Testis (tissue), 3 donors: ENCODE results near the gene MTA1. TPM values are rescaled to one million over a fixed set of nuclear protein-coding genes. Genes with fewer than 3 reads are reported as not detected.

ENCODE experiments used
- DNase-seq: peaks from one replicate; pipeline ENCODE4 v3.0.0-alpha.2; 2019
- H3K27ac ChIP-seq, 2 donors: fragments of 200-600 bp; sonication (generic); one replicate each; pipeline ENCODE4 v1.5.1; 2019
- H3K27me3 ChIP-seq: fragments of 200-600 bp; sonication (generic); one replicate; pipeline ENCODE4 v1.5.1; 2019
- H3K36me3 ChIP-seq: fragments of 200-600 bp; sonication (generic); one replicate; pipeline ENCODE4 v1.5.1; 2017; ENCODE audit warnings: low read depth; ENCODE audit errors: missing control alignments
- H3K4me1 ChIP-seq: fragments of 200-600 bp; sonication (generic); one replicate; pipeline ENCODE4 v1.5.1; 2019
- H3K4me3 ChIP-seq, 2 donors: fragments of 200-600 bp; sonication (generic); one replicate each; pipeline ENCODE4 v1.5.1; 2017 to 2019
- H3K9me3 ChIP-seq: fragments of 200-600 bp; sonication (generic); one replicate; pipeline ENCODE4 v1.5.1; 2017
- POLR2A ChIP-seq: fragments of 450-650 bp; IDR thresholded peaks from one replicate; pipeline ENCODE4 v1.6.1; 2017; ENCODE audit warnings: antibody characterized with exemption, mild to moderate bottlenecking, moderate library complexity
- WGBS, 2 donors: methylation state at CpG; one replicate each; pipeline ENCODE4 v1.1.5; 2018; 5-methylcytosine and 5-hydroxymethylcytosine counted together
- intact Hi-C: fragments of 100-400 bp; cut with DNase I; formaldehyde crosslinking; loops from one replicate; pipeline ENCODE4 v1.15.1; 2023; ENCODE audit warnings: low total_unique reads
- polyA plus RNA-seq: library from polyadenylated mRNA; stranded (reverse); fragments of 350-450 nt; fragmentation: Illumina TruSeq; extraction: RNeasy Lipid Tissue Mini Kit (QIAGEN cat#74804); gene quantifications from one replicate; pipeline ENCODE4 v1.2.3, GENCODE V29; 2014; ENCODE audit warnings: low read depth, low replicate concordance; ENCODE audit not compliant: insufficient read depth
- total RNA-seq, 2 donors: library from RNA; depleted of rRNA; stranded (reverse); fragments of >200 nt; gene quantifications; one replicate each; pipeline ENCODE4 v1.2.3, GENCODE V29; 2016
- TF ChIP-seq, protein P1 (sequence below), 3 experiments: fragments of 450-650 bp in 2 of 3; fragments of 200-600 bp in 1 of 3; sonication (generic) in 1 of 3; IDR thresholded peaks; one replicate each; pipeline ENCODE4 v1.5.1; 2016 to 2019; ENCODE audit warnings: antibody characterized with exemption in 3 of 3, mild to moderate bottlenecking in 2 of 3, moderate library complexity in 1 of 3

Gene MTA1
- total and polyA plus RNA-seq, 3 donors from 2014 or later, result 118 to 135 (median 120) TPM

DNA sequence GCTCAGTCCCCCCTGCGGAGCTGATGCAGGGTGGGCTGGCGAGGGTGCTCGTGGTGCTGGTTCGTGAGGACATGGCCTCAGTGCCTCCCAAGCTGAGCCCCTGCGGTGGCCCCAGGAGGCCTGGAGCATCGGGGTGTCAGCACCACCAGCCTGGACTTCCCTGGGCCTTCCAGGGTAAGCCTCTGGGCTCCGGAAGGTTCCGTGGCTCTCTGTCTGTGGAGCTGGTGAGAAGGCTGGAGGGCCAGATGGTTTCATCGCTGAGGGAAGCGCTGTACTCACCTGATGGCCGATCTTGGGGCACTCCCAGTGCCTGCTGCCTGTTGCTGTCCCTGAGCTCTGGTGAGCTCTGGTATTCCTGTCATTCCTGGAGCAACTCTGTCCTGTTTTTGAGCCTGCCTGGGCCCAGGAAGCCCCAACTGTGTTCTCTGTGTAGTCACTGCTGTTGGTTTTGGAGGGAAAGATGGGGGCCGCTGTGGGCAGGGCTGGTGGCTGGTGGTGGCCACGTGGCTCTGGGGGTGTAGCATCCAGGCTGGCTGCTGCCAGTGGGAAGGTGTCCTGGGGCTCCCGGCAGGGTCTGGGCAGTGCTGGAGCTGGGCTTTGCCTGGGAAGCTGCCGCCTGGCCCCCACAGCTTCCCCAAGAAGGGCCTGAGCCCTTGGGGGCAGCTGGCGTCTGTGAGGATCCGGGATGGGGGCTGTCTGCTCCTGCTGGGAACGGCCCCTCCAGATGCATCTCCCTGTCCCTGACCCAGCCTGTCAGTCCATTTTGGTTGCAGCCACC, 18.3 kb downstream of the MTA1 start:
- TF ChIP-seq POLR2A, result no peak
- TF ChIP-seq, protein P1, sequence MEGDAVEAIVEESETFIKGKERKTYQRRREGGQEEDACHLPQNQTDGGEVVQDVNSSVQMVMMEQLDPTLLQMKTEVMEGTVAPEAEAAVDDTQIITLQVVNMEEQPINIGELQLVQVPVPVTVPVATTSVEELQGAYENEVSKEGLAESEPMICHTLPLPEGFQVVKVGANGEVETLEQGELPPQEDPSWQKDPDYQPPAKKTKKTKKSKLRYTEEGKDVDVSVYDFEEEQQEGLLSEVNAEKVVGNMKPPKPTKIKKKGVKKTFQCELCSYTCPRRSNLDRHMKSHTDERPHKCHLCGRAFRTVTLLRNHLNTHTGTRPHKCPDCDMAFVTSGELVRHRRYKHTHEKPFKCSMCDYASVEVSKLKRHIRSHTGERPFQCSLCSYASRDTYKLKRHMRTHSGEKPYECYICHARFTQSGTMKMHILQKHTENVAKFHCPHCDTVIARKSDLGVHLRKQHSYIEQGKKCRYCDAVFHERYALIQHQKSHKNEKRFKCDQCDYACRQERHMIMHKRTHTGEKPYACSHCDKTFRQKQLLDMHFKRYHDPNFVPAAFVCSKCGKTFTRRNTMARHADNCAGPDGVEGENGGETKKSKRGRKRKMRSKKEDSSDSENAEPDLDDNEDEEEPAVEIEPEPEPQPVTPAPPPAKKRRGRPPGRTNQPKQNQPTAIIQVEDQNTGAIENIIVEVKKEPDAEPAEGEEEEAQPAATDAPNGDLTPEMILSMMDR (IDR thresholded peaks at IDR 0.05), result no peak
- no peak for DNase-seq
- H3K9me3 ChIP-seq, result no peaks in the 10 kb centered on the region
- intact Hi-C loops, result no loop called here
- 84 to 92% methylated on average over 7 to 14 of the region's 18 CpGs for WGBS, 2 donors
- H3K27ac ChIP-seq, result no peak overlapping the region
- no peak overlapping the region for H3K4me3 ChIP-seq
- H3K36me3 ChIP-seq, result no peaks in the 10 kb centered on the region
- no peaks in the 10 kb centered on the region for H3K4me1 ChIP-seq
- no peaks in the 10 kb centered on the region for H3K27me3 ChIP-seq

- 60 to 92% methylated on average over 1 to 11 of the region's 11 CpGs for WGBS, 2 donors
- Histone ChIP-seq H3K27ac (no peak overlapping the region), H3K36me3 (no peaks in the 10 kb centered on the region), H3K4me3 (no peak overlapping the region), H3K9me3 (no peaks in the 10 kb centered on the region), H3K27me3 (no peaks in the 10 kb centered on the region), H3K4me1 (no peaks in the 10 kb centered on the region)
- DNase-seq, result no peak
- TF ChIP-seq, protein P1 (IDR thresholded peaks at IDR 0.05), result no peak
- TF ChIP-seq POLR2A, result no peak
- intact Hi-C loops, result no loop called here
Measured at GRCh38 chr14:105439179-105439578, 19.6 kb downstream of the MTA1 start.

GRCh38 chr14:105439710-105440553, 20.3 kb downstream of the MTA1 start:
- H3K9me3 ChIP-seq, result no peaks in the 10 kb centered on the region
- no peaks in the 10 kb centered on the region for H3K36me3 ChIP-seq

DNA sequence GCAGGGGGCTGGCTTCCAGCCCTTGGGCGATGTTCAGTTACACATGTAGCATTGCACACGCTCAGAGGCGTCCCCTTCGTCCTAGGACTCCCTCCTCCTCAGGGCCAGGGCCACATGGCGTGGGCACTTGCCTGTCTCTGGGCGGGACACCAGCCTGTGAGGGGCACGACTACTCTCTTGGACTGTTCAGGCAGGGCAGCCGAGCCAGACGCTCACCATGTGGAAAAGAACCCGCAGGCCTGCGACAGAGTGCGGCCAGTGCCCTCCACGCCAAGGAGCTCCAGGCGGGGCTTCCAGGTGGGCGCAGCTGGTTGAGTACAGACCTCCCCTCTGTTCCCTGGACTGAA, 20.9 kb downstream of the MTA1 start:
- Histone ChIP-seq H3K27ac (no peak overlapping the region), H3K4me1 (no peaks in the 10 kb centered on the region), H3K36me3 (no peaks in the 10 kb centered on the region), H3K9me3 (no peaks in the 10 kb centered on the region), H3K27me3 (no peaks in the 10 kb centered on the region), H3K4me3 (no peak overlapping the region)
- intact Hi-C loops, result no loop called here
- TF ChIP-seq POLR2A, result no peak
- TF ChIP-seq, protein P1 (IDR thresholded peaks at IDR 0.05), result no peak
- WGBS, 2 donors, result 91 to 95% methylated on average over 14 to 15 of the region's 15 CpGs
- no peak for DNase-seq

More at GRCh38 chr14:105439710-105440553, 20.3 kb downstream of the MTA1 start:
- no peaks in the 10 kb centered on the region for H3K27me3 ChIP-seq
- no peak for TF ChIP-seq POLR2A
- TF ChIP-seq, protein P1 (IDR thresholded peaks at IDR 0.05), result no peak
- no peak overlapping the region for H3K4me3 ChIP-seq
- no peak for DNase-seq
- intact Hi-C loops, result no loop called here
- WGBS, 2 donors, result 80 to 91% methylated on average over 7 to 29 of the region's 33 CpGs
- no peaks in the 10 kb centered on the region for H3K4me1 ChIP-seq
- no peak overlapping the region for H3K27ac ChIP-seq
